Thyroid gland (tissue), 4 donors: ENCODE data around the gene CYBB. TPM values are rescaled to one million over a fixed set of nuclear protein-coding genes. Genes with fewer than 3 reads are reported as not detected.

Source experiments
- DNase-seq, 2 donors: peaks; one replicate each; pipeline ENCODE4 v3.0.0-alpha.2; 2019
- H3K27ac ChIP-seq, 3 donors: fragments of 200-600 bp; sonication (generic); 1 replicate in 2 of 3; 2 replicates in 1 of 3; pipeline ENCODE4 v1.5.1; 2016 to 2019; ENCODE audit warnings: mild to moderate bottlenecking in 1 of 3, moderate library complexity in 1 of 3
- H3K27me3 ChIP-seq: fragments of 200-600 bp; sonication (generic); one replicate; pipeline ENCODE4 v1.5.1; 2019
- H3K36me3 ChIP-seq, 2 donors: fragments of 200-600 bp; sonication (generic); one replicate each; pipeline ENCODE4 v1.5.1; 2016 to 2019
- H3K4me1 ChIP-seq, 2 donors: fragments of 200-600 bp; sonication (generic); one replicate each; pipeline ENCODE4 v1.5.1; 2017 to 2019
- H3K4me3 ChIP-seq, 3 donors: fragments of 200-600 bp; sonication (generic); replicated peaks in 1 of 3; 1 replicate in 2 of 3; 2 replicates in 1 of 3; pipeline ENCODE4 v1.5.1; 2016; ENCODE audit warnings: mild to moderate bottlenecking in 1 of 3
- H3K9me3 ChIP-seq: fragments of 200-600 bp; sonication (generic); one replicate; pipeline ENCODE4 v1.5.1; 2017
- POLR2A ChIP-seq, 2 donors: fragments of 450-650 bp; IDR thresholded peaks; one replicate each; pipeline ENCODE4 v1.6.1; 2017; ENCODE audit warnings: antibody characterized with exemption in 2 of 2, mild to moderate bottlenecking in 2 of 2, moderate library complexity in 1 of 2
- WGBS, 2 donors: methylation state at CpG; one replicate each; pipeline ENCODE4 v1.1.5; 2017; 5-methylcytosine and 5-hydroxymethylcytosine counted together
- intact Hi-C: fragments of 100-400 bp; cut with DNase I; formaldehyde crosslinking; loops from one replicate; pipeline ENCODE4 v1.15.1; 2023
- total RNA-seq, 4 donors: library from RNA; depleted of rRNA; stranded (reverse); fragments of >200 nt; gene quantifications; one replicate each; pipeline ENCODE4 v1.2.3, GENCODE V29; 2016
- TF ChIP-seq, protein P1 (sequence below), 6 experiments: fragments of 200-600 bp in 3 of 6; fragments of 450-650 bp in 3 of 6; sonication (generic) in 3 of 6; IDR thresholded peaks; one replicate each; pipeline ENCODE4 v1.5.1; 2016 to 2019; ENCODE audit warnings: antibody characterized with exemption in 6 of 6, mild to moderate bottlenecking in 2 of 6, inconsistent platforms in 1 of 6, moderate library complexity in 1 of 6

The CYBB gene
- total RNA-seq, 4 donors from 2014 or later: 6.9 to 18.9 (median 10.9) TPM

DNA sequence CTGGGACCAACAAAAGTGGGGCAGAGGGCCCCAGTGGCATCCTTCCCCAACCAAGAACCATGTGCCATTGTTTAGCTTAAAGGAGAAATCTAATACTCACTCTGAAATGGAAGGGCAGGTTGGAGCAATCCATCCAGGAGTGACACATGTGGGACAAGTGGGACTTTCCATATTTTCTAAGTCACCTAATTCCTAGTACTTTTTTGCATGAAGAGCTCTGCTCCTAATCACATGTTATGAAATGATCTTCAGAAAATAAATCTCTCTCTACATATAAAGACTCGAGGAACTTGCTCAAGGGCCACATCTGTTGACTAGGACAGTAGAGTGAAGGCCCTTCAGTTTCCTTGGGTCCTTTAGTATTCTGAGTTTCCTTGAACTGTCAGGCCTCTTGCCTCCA lies 2.5 kb downstream of the CYBB start:
- 83 to 100% methylated on average over 1 of the region's 1 CpG for WGBS, 2 donors
- intact Hi-C loops: no loop called here
- TF ChIP-seq, protein P1, sequence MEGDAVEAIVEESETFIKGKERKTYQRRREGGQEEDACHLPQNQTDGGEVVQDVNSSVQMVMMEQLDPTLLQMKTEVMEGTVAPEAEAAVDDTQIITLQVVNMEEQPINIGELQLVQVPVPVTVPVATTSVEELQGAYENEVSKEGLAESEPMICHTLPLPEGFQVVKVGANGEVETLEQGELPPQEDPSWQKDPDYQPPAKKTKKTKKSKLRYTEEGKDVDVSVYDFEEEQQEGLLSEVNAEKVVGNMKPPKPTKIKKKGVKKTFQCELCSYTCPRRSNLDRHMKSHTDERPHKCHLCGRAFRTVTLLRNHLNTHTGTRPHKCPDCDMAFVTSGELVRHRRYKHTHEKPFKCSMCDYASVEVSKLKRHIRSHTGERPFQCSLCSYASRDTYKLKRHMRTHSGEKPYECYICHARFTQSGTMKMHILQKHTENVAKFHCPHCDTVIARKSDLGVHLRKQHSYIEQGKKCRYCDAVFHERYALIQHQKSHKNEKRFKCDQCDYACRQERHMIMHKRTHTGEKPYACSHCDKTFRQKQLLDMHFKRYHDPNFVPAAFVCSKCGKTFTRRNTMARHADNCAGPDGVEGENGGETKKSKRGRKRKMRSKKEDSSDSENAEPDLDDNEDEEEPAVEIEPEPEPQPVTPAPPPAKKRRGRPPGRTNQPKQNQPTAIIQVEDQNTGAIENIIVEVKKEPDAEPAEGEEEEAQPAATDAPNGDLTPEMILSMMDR (IDR thresholded peaks at IDR 0.05): no peak
- TF ChIP-seq POLR2A (IDR thresholded peaks at IDR 0.05): no peak
- H3K27me3 ChIP-seq: no peaks in the 10 kb centered on the region
- no peaks in the 10 kb centered on the region for H3K36me3 ChIP-seq
- no peak overlapping the region for H3K27ac ChIP-seq
- no peaks in the 10 kb centered on the region for H3K4me1 ChIP-seq
- no peaks in the 10 kb centered on the region for H3K9me3 ChIP-seq
- H3K4me3 ChIP-seq: no peak overlapping the region
- no peak for DNase-seq

DNA sequence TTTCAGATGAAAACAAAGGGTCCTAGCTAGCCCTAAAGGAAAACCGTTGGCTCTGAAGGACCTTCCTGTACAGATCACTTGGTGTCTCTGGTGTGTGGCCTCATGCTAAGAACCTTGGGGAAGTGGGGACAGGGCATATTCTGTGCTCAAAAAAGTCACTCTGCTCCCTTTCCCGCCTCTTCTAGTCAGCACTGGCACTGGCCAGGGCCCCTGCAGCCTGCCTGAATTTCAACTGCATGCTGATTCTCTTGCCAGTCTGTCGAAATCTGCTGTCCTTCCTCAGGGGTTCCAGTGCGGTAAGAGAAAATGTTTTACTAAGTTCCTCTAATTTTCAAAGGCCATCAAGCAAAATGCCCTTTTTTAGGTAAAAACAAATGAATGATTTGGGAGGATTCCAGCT lies 3.4 kb downstream of the CYBB start:
- H3K27ac ChIP-seq: no peak overlapping the region
- 87 to 88% methylated on average over 4 of the region's 4 CpGs for WGBS, 2 donors
- no peaks in the 10 kb centered on the region for H3K4me1 ChIP-seq
- H3K4me3 ChIP-seq: no peak overlapping the region
- TF ChIP-seq POLR2A (IDR thresholded peaks at IDR 0.05): no peak
- intact Hi-C loops: no loop called here
- no peak for DNase-seq
- no peaks in the 10 kb centered on the region for H3K9me3 ChIP-seq
- no peaks in the 10 kb centered on the region for H3K36me3 ChIP-seq
- no peaks in the 10 kb centered on the region for H3K27me3 ChIP-seq

DNA sequence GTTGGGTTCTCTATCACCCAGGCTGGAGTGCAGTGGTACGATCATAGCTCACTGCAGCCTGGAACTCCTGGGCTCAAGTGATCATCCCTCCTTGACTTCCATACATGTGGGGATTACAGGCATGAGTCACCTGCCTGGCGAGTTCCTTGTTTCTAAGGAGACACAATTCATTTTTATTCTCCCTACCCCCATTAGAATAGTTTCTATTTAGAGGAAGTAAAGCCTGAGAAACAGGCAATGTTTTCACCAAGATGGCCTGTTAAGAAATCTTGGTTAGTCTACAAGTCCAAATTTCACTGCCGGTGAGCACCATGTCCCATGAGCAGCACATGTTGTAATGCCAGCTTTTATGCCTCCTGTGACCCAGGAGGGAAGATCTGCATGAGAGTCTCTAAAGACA lies 5.7 kb downstream of the CYBB start:
- 87 to 95% methylated on average over 3 of the region's 3 CpGs for WGBS, 2 donors
- no peaks in the 10 kb centered on the region for H3K9me3 ChIP-seq
- H3K27me3 ChIP-seq: no peaks in the 10 kb centered on the region
- intact Hi-C loops: no loop called here
- H3K36me3 ChIP-seq: no peaks in the 10 kb centered on the region
- no peak overlapping the region for H3K4me3 ChIP-seq
- H3K4me1 ChIP-seq: no peaks in the 10 kb centered on the region
- TF ChIP-seq POLR2A (IDR thresholded peaks at IDR 0.05): no peak
- TF ChIP-seq, protein P1 (IDR thresholded peaks at IDR 0.05): no peak
- no peak for DNase-seq
- H3K27ac ChIP-seq: no peak overlapping the region

DNA sequence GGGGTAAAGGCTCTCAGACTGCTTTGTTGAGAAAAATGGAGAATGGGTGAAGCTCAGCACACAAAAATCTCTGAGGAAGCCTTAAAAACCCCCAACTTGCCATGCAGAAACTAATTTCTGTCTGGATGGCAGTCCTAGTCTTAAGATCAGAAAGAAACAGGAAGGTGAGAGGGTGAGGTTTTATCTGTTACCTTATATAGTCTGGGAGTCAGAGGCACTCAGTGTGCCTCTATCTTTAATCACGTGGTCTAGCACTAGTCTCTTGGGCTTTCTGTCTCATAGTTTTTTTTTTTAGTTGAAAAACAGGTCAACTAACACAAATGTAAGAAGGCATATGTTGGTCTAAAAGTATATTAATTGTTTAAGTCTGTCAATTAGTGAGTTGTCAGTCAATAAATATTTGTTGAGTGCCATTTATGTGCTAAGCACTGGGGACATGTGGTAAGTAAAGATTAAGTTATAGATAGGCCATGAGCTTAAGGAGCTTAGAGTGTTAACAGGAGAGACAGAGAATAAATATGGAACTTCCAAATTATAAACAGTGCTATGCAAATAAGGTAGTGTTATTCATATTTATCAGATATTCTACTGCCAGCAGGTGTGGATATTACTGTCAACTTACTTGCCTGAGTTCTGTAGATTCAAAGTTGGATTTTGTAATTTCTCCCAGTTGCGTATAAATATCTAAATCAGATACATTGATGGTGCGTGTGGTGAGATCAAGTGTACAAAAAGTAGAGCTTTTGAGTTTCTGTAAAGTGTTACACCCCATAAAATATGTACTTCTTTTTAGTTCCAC lies 7.0 kb downstream of the CYBB start:
- Histone ChIP-seq H3K4me1 (no peaks in the 10 kb centered on the region), H3K36me3 (no peaks in the 10 kb centered on the region), H3K9me3 (no peaks in the 10 kb centered on the region), H3K27ac (no peak overlapping the region), H3K27me3 (no peaks in the 10 kb centered on the region), H3K4me3 (no peak overlapping the region)
- TF ChIP-seq, protein P1 (IDR thresholded peaks at IDR 0.05): no peak
- TF ChIP-seq POLR2A (IDR thresholded peaks at IDR 0.05): no peak
- WGBS, 2 donors: 66 to 74% methylated on average over 3 of the region's 3 CpGs
- intact Hi-C loops: no loop called here
- DNase-seq: no peak

DNA sequence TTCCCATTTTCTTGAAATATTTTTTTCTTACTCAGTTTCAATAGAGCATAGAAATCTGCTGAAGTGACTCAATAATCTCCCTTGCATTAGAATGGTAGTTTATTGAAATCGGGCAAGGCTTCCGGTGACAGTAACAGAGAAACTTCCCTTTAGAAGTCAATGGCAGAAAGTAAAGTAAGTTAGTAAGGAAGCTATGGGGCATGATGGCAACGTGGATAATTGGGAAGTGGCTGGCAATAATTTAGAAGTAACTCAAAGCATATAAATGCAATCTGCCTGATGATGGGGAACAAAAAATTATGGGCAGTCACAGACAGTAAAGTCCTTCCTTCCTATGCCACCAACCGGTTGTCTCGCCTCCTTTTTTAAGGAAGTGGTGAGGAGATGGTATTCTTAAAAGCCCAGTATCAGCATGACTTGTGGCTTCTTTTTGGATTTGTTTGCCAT lies 7.6 kb downstream of the CYBB start:
- TF ChIP-seq POLR2A (IDR thresholded peaks at IDR 0.05): no peak
- TF ChIP-seq, protein P1 (IDR thresholded peaks at IDR 0.05): no peak
- intact Hi-C loops: no loop called here
- WGBS, 2 donors: 72 to 84% methylated on average over 5 of the region's 5 CpGs
- Histone ChIP-seq H3K4me3 (no peak overlapping the region), H3K27ac (no peak overlapping the region), H3K36me3 (no peaks in the 10 kb centered on the region), H3K4me1 (no peaks in the 10 kb centered on the region), H3K9me3 (no peaks in the 10 kb centered on the region), H3K27me3 (no peaks in the 10 kb centered on the region)
- no peak for DNase-seq
